Left ventricle myocardium inferior (tissue), 1 donor: ENCODE results near the gene MYL2. TPM values are rescaled to one million over a fixed set of nuclear protein-coding genes. Genes with fewer than 3 reads are reported as not detected.
A peak's percentile ranks its signal among the peaks of the same experiment; 100 is the strongest.

Source experiments
- DNase-seq: peaks from one replicate; pipeline ENCODE4 v3.0.0-alpha.2; 2020
- H3K27ac ChIP-seq: fragments of 200-600 bp; replicated peaks from 2 replicates; pipeline ENCODE4 v1.8.0; 2021
- H3K27me3 ChIP-seq: fragments of 200-600 bp; 2 replicates; pipeline ENCODE4 v1.8.0; 2021; ENCODE audit warnings: low read depth
- H3K36me3 ChIP-seq: fragments of 200-600 bp; 2 replicates; pipeline ENCODE4 v1.8.0; 2021
- H3K4me1 ChIP-seq: fragments of 200-600 bp; 2 replicates; pipeline ENCODE4 v1.8.0; 2021
- H3K4me3 ChIP-seq: fragments of 200-600 bp; 2 replicates; pipeline ENCODE4 v1.8.0; 2021; ENCODE audit warnings: mild to moderate bottlenecking, moderate library complexity
- H3K9me3 ChIP-seq: fragments of 200-600 bp; replicated peaks from 2 replicates; pipeline ENCODE4 v1.8.0; 2021
- intact Hi-C: fragments of 100-400 bp; cut with micrococcal nuclease; formaldehyde crosslinking; loops from one replicate; pipeline ENCODE4 v1.11.0; 2022
- total RNA-seq: library from RNA; stranded (reverse); fragmentation: NEBNext Ultra II Directional; extraction: Animal tissue kit (Norgen Biotek cat#: 25700); gene quantifications from one replicate; pipeline ENCODE4 v1.2.1, GENCODE V29; 2021
- TF ChIP-seq, protein P1 (sequence below): fragments of 200-600 bp; IDR thresholded peaks from 2 replicates; pipeline ENCODE4 v1.8.0; 2021; ENCODE audit warnings: antibody characterized with exemption, mild to moderate bottlenecking, borderline replicate concordance
- donor health status: DM: no; HTN: yes; CAD: no; lungs with severe emphysema.

Gene MYL2
- total RNA-seq, 1 donor from 2014 or later, result 33,375 TPM

GRCh38 chr12:110928700-110929099, 8.3 kb upstream of the MYL2 start:
- Histone ChIP-seq H3K4me1 (peaks cover 36% of the 10 kb centered on the region), H3K9me3 (no peaks in the 10 kb centered on the region), H3K27ac (peak overlapping the region; percentile 89), H3K4me3 (peak overlapping the region; percentile 4), H3K36me3 (no peaks in the 10 kb centered on the region), H3K27me3 (peaks cover 45% of the 10 kb centered on the region)
- peak; percentile 81 for DNase-seq
- TF ChIP-seq, protein P1, sequence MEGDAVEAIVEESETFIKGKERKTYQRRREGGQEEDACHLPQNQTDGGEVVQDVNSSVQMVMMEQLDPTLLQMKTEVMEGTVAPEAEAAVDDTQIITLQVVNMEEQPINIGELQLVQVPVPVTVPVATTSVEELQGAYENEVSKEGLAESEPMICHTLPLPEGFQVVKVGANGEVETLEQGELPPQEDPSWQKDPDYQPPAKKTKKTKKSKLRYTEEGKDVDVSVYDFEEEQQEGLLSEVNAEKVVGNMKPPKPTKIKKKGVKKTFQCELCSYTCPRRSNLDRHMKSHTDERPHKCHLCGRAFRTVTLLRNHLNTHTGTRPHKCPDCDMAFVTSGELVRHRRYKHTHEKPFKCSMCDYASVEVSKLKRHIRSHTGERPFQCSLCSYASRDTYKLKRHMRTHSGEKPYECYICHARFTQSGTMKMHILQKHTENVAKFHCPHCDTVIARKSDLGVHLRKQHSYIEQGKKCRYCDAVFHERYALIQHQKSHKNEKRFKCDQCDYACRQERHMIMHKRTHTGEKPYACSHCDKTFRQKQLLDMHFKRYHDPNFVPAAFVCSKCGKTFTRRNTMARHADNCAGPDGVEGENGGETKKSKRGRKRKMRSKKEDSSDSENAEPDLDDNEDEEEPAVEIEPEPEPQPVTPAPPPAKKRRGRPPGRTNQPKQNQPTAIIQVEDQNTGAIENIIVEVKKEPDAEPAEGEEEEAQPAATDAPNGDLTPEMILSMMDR, result no peak
- intact Hi-C loops, result no loop called here

- intact Hi-C loops, result no loop called here
- TF ChIP-seq, protein P1, result no peak
- no peaks in the 10 kb centered on the region for H3K9me3 ChIP-seq
- peak overlapping the region; percentile 89 for H3K27ac ChIP-seq
- H3K27me3 ChIP-seq, result peaks cover 44% of the 10 kb centered on the region
- peak overlapping the region; percentile 4 for H3K4me3 ChIP-seq
- no peaks in the 10 kb centered on the region for H3K36me3 ChIP-seq
- H3K4me1 ChIP-seq, result peaks cover 32% of the 10 kb centered on the region
- DNase-seq, result no peak
Measured at GRCh38 chr12:110927546-110927945, 7.2 kb upstream of the MYL2 start.

- Histone ChIP-seq H3K36me3 (peaks cover 8% of the 10 kb centered on the region), H3K4me3 (no peak overlapping the region), H3K27ac (no peak overlapping the region), H3K9me3 (no peaks in the 10 kb centered on the region), H3K27me3 (peaks cover 38% of the 10 kb centered on the region), H3K4me1 (peaks cover 30% of the 10 kb centered on the region)
- DNase-seq, result no peak
- TF ChIP-seq, protein P1, result no peak
- intact Hi-C loops, result no loop called here
Measured at GRCh38 chr12:110923692-110924334, 3.4 kb upstream of the MYL2 start.

DNA sequence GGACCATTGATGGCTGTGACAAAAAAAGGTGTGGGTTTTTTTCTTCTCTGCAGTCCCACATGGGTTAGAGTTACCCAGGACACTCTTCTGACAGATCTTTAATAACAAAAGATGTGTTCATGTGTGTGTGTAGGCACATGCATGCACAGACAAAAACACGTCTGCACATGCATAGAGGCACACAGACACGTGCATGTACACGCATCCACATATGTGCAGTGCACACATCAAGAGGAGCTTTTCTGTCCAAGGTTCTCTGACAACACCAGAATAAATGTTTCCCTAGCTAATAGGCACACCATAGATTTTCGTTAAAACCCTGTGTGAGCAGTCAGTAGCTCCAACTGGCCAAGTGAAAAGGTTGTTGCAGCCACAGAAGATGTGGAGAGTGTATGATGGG, 2.8 kb upstream of the MYL2 start:
- H3K9me3 ChIP-seq, result no peaks in the 10 kb centered on the region
- H3K36me3 ChIP-seq, result peaks cover 14% of the 10 kb centered on the region
- intact Hi-C loops, result no loop called here
- peak overlapping the region; percentile 33 for H3K27ac ChIP-seq
- DNase-seq, result no peak
- TF ChIP-seq, protein P1, result no peak
- no peak overlapping the region for H3K4me3 ChIP-seq
- H3K27me3 ChIP-seq, result peaks cover 38% of the 10 kb centered on the region
- H3K4me1 ChIP-seq, result peaks cover 29% of the 10 kb centered on the region

GRCh38 chr12:110922652-110923051, 2.3 kb upstream of the MYL2 start:
- DNase-seq, result no peak
- intact Hi-C loops, result no loop called here
- peaks cover 24% of the 10 kb centered on the region for H3K4me1 ChIP-seq
- H3K4me3 ChIP-seq, result no peak overlapping the region
- peaks cover 36% of the 10 kb centered on the region for H3K27me3 ChIP-seq
- TF ChIP-seq, protein P1, result no peak
- H3K36me3 ChIP-seq, result peaks cover 20% of the 10 kb centered on the region
- peak overlapping the region; percentile 33 for H3K27ac ChIP-seq
- no peaks in the 10 kb centered on the region for H3K9me3 ChIP-seq
